ENCODE data around the gene APBA2.

APBA2 gene

DNA sequence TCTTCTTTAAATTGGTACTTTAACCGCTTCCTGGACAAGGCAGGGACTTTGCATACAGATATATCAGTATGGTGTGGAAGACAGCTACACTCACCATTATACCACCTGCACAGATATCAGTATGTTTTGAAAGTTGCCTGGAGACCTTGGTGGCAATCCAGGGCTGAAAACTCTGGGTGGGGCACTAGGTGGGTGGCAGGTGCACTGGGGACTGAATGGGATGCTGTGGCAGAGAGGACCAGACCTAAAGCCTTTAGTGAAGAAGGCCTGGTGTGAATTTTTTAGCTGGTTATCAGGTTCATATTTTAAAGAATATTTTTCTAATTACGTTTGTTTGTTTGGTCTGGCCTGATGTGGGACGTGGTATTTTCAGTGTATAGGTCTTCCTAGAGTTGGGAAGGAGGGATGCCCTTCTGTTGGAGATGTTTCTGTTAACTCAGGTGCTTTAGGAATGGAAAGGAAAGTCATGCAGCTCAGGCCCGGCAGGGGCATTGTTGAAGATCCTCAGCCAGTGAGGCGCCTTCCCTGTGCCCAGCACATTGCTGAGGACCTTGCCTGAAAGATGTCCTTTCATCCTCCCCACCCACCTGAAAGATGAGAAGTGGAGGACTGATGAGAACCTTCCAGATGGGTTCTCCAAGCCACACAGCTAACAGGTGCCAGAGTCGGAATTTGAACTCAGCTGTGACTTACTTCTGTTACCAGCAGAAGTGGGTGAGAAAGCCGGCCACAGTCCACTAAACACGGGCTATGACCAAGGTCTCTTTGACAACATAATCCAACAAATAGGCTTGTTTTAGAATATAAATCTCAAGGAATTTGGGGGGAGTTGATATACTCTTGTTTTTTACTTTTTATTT lies 77.3 kb downstream of the APBA2 start:
- DNase-seq: no peak

DNA sequence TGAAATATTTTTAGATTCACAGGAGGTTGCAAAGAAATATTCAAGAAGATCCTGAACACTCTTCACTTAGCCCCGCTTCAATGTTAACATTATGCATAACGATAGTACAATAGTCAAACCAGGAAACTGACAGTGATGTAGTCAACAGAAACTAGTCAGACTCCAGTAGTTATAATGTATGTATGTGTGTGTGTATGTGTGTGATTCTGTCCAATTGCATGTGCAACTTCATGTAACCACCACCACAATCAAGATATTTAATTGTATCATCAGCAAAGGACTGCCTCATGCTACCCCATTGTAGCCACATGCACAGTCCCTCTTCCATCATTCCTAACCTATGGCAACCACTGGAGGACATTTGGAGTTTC lies 77.9 kb downstream of the APBA2 start:
- DNase-seq: no peak

DNA sequence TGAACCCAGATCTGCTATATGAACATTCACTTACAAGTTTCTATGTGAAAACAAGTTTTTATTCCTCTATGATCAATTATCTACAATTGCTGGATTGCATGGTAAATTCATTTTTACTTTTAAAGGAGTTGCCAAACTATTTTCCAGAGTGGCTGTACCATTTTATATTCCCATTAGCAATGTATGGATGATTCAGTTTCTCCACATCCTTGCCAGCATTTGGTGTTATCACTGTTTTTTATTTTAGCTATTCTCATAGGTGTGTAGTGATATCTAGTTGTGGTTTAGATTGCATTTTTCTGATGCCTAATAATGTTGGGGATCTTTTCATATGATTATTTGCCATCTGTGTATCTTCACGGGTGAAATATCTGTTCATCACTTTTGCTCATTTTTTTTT lies 78.3 kb downstream of the APBA2 start:
- no peak for DNase-seq

DNA sequence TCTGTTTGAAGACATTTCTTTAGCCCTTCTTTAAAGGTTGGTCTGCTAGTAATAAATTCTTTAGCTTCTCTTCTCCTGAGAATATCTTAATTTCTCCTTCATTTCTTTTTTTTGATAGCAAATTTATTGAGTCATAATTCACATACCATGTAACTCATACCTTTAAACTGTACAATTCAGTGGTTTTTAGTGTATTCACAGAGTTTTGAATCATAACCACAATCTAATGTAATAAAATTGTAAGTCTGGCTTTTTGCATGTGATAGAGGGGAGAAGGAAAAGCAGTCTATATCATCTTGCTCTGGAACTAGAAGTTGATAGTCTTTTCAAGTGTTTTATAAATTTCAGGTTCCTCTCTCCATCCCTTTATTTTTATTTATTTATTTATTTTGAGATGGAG lies 81.3 kb downstream of the APBA2 start:
- DNase-seq: no peak

GRCh38 chr15:28967990-28968389 lies 82.2 kb downstream of the APBA2 start:
- no peak for DNase-seq

DNA sequence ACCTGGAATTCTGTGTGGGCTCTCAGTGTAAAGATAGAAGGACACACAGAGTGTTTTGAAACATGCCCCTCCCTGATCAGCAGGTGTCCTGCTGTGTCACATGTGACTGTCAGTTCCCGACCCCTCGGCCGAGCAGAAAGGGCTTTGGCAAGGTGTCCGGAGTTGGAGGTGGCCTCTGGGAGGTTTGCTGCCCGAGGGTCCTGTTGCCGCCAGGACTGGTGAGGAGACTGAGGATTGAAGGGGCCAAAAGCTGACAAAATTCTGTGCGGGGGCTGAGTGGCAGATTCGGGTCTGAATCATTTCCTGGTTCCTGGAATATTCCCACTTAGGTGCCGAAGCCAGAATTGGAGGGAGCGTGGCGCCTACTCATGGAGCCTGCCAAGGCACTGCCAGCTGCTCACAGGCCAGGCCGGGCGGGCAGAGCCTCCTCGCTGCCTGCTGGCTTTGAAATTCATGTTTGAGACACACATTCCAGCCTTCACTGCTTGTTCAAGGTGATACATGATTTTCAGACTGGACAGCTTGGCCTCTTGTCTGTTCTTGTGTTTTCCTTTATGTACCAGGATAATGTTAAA lies 83.8 kb downstream of the APBA2 start:
- no peak for DNase-seq

- no peak for DNase-seq
These were observed 88.4 kb downstream of the APBA2 start for GRCh38 chr15:28974142-28974541.

DNA sequence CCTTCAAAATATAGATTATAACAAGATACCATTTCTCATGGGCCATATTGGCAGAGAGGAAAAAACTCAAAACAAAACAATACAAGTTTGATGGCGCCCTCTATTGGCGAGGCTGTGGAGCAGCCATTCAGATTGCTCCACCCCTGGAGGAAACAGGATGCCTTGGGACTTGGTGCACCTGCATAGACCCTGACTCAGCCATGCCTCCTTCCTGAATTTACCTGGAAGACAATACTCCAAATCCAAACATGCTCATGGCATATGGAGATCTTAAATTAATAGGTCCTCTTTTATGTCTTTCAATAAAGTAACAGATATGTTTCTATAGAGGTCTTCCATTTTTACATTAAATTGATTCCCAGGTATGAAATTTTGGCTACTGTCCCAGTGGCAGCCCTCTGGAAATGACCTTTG lies 90.0 kb downstream of the APBA2 start:
- no peak for DNase-seq

- DNase-seq: no peak
These were observed 91.7 kb downstream of the APBA2 start for GRCh38 chr15:28977377-28978010.

GRCh38 chr15:28978011-28978378 lies 92.2 kb downstream of the APBA2 start:
- no peak for DNase-seq

GRCh38 chr15:28978661-28979060 lies 92.9 kb downstream of the APBA2 start:
- no peak for DNase-seq

DNA sequence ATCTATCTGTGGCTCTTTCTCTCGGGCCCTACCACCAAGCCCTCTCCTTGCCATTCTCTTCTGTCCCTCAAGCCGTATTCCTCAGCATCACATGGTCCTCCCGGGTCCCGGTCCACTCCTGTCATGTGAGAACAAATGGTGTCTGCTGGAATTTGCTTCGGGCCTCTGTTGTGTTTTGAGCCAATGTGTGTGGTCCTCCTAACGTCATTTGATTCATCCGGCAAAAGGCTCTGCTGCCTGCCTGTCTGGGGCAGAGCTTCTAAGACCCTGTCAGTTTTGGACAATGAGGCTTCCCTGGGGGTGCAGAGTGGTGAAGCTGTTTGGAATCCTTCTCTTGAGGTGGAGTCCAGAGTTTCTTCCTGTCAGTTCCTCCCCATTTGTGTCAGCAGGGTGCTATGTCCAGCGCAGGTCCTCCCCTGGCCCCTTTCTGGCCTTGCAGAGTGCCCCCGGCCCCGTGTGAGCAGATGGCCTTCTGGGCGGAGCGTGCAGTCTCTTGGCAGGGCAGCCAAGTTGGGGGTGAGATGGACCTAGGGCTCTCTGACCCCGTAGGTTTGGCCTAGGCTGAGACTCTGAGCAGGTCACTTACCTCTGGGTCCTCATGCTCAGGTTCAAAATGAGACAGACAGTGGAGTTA lies 93.6 kb downstream of the APBA2 start:
- no peak for DNase-seq

DNA sequence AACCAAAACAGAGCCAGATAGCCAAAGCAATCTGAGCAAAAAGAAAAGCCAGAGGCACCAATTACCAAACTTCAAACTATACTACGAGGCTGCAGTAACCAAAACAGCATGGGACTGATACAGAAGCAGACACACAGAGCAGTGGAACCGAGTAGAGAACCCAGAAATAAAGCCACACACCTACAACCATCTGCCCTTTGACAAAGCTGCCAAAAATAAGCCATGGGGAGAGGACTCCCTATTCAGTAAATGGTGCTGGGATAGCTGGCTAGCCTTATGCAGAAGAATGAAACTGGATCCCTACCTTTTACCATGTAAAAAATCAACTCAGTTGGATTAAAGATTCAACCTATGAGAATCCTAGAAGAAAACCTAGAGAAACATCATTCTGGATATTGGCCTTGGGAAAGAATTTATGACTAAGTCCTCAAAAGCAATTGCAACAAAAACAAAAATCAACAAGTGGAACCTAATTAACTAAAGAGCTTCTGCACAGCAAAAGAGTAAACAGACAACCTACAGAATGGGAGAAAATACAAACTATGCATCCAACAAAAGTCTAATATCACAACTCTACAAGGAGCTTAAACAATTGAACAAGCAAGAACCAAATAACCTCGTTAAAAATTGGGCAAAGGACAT lies 95.1 kb downstream of the APBA2 start:
- DNase-seq: no peak

- no peak for DNase-seq
These were observed 95.6 kb downstream of the APBA2 start for GRCh38 chr15:28981351-28981720.

DNA sequence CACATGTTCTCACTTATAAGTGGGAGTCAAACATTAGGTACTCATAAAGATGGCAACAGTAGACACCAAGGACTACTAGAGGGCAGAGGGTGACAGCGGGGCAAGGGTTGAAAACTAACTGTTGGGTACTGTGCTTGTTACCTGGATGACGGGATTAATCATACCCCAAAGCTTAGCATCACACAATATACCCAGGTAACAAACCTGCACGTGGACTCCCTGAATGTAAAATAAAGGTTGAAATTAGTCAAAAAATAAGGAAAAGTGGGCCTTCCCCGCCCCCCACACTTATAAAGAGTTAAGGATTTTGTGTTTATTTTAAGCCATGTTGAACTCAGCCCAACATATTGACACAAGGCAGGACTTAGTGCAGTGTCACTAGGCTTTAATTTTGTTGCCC lies 96.1 kb downstream of the APBA2 start:
- no peak for DNase-seq

- no peak for DNase-seq
These were observed 97.1 kb downstream of the APBA2 start for GRCh38 chr15:28982886-28983285.

GRCh38 chr15:28983432-28984311 lies 97.9 kb downstream of the APBA2 start:
- no peak for DNase-seq

DNA sequence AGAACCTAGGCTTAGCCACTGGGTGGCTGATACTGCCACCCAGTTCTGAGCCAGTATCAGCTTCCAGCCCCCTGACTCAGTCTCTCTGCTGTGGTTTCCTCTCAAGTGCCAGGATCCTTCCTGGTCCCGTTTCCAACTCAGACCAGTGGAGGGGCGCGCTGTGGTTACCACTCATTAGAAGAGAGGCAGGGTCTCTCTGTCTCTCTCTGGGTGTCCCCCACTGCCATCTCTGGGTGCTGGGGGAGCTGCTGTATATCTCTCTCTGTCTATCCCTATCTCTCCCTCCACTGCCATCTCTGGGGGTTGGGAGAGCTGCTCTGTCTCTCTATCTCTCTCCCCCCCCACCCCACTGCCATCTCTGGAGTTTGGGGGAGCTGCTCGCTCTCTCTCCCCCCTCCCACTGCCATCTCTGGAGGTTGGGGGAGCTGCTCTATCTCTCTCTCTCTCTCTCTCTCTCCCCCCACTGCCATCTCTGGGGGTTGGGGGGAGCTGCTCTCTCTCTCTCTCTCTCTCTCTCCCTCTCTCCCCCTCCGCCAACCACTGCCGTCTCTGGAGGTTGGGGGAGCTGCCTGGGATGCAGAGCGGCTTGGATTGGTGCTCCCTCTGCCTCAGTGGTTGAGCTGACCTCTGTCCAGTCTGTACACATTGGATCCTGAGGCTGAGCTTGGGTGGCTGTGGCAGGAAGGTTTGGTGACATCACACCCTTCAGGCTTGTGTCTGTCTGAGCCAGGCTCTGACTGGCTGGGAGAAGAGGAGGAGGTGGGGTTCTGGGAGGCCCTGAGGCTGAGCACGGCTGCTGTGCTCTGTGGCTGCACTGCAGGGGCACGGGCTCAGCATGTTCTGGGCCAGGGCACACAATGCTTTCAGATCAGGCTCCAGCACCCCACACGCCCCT lies 98.9 kb downstream of the APBA2 start:
- no peak for DNase-seq

- no peak for DNase-seq
These were observed 99.5 kb downstream of the APBA2 start for GRCh38 chr15:28985316-28985645.

- no peak for DNase-seq
These were observed 99.9 kb downstream of the APBA2 start for GRCh38 chr15:28985691-28986090.

DNA sequence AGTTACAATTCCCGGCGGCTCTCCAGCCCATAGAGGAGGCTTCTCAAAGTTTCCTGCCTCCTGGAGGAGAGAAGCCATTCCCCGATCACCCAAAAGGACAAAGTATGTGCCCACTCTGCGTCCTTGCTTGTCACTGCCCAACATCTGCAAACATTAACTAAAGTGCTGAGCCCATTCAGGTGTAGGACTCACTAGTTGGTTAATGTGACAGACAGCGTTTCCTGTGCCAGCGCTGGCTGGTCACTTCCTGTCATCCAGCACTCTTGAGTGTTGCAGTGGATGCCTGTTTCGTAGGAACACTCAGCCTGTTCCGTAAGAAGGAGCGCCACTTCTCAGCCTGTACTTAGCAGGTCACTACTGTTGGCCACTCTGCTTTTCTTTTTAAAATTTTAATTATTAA lies 100.3 kb downstream of the APBA2 start:
- DNase-seq: no peak

DNA sequence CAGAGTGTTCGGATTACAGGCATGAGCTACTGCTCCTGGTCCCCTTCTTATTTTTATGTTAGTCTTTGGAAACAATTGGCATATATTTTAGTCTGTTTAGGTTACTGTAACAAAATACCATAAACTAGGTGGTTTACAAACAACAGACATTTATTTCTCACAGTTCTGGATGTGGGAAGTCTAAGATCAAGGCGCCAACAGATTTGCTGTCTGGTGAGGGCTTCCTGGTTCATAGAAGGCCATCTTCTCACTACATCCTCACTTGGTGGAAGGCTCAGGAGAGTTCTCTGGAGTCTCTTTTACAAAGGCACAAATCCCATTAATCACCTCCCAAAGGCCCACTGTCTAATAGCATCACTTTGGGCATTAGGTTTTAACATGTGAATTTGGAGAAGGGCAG lies 101.0 kb downstream of the APBA2 start:
- no peak for DNase-seq
